Lung microvascular endothelial cell (primary cell): ENCODE data around the gene MDN1. TPM values are rescaled to one million over a fixed set of nuclear protein-coding genes. Genes with fewer than 3 reads are reported as not detected.
"Not testable (repeated sequence)": the region's sequence is repeated elsewhere in the genome, so short reads cannot be mapped to it uniquely, and the experiment has no call there.

ENCODE experiments used
- DNase-seq, 2 donors: peaks; one replicate each; pipeline versions ENCODE4 v3.0.0 to v3.0.0-alpha.2; 2010; ENCODE audit warnings: low read depth in 2 of 2
- total RNA-seq: library from RNA; depleted of rRNA; stranded (reverse); fragments of >200 nt; gene quantifications from 2 replicates; pipeline ENCODE4 v1.2.1, GENCODE V29; 2014

The MDN1 gene
- total RNA-seq, 1 donor from 2014 or later: 18.3 TPM

- DNase-seq: no peak
Observed at GRCh38 chr6:89826029-89826528, 6.5 kb upstream of the MDN1 start.

- DNase-seq: peak; percentile 40 to 54
Observed at GRCh38 chr6:89818977-89819335, 638 bp downstream of the MDN1 start.

- DNase-seq: peak in 1 of 2 donors; percentile 6
Observed at GRCh38 chr6:89817481-89817880, 2.1 kb downstream of the MDN1 start.

GRCh38 chr6:89813422-89813821, 6.2 kb downstream of the MDN1 start:
- DNase-seq: not testable (repeated sequence)

GRCh38 chr6:89807581-89807980, 12.0 kb downstream of the MDN1 start:
- DNase-seq: no peak

GRCh38 chr6:89805814-89806371, 13.7 kb downstream of the MDN1 start:
- DNase-seq: no peak

- DNase-seq: no peak
Observed at GRCh38 chr6:89803271-89803670, 16.3 kb downstream of the MDN1 start.

- DNase-seq: no peak
Observed at GRCh38 chr6:89799756-89800155, 19.8 kb downstream of the MDN1 start.

- DNase-seq: no peak
Observed at GRCh38 chr6:89799096-89799495, 20.5 kb downstream of the MDN1 start.

GRCh38 chr6:89797317-89797716, 22.3 kb downstream of the MDN1 start:
- no peak for DNase-seq

GRCh38 chr6:89794324-89794723, 25.3 kb downstream of the MDN1 start:
- DNase-seq: no peak

- DNase-seq: no peak
Observed at GRCh38 chr6:89793586-89793985, 26.0 kb downstream of the MDN1 start.

GRCh38 chr6:89792881-89793280, 26.7 kb downstream of the MDN1 start:
- DNase-seq: peak; percentile 51 to 72

GRCh38 chr6:89790403-89790802, 29.2 kb downstream of the MDN1 start:
- no peak for DNase-seq

GRCh38 chr6:89789980-89790379, 29.6 kb downstream of the MDN1 start:
- no peak for DNase-seq

GRCh38 chr6:89787660-89788328, 31.8 kb downstream of the MDN1 start:
- DNase-seq: no peak

- no peak for DNase-seq
Observed at GRCh38 chr6:89786970-89787369, 32.6 kb downstream of the MDN1 start.

GRCh38 chr6:89784838-89785237, 34.8 kb downstream of the MDN1 start:
- DNase-seq: no peak

- not testable (repeated sequence) for DNase-seq
Observed at GRCh38 chr6:89783293-89783692, 36.3 kb downstream of the MDN1 start.

GRCh38 chr6:89782222-89782621, 37.4 kb downstream of the MDN1 start:
- no peak for DNase-seq

- no peak for DNase-seq
Observed at GRCh38 chr6:89781070-89782034, 38.2 kb downstream of the MDN1 start.

- no peak for DNase-seq
Observed at GRCh38 chr6:89777455-89777854, 42.1 kb downstream of the MDN1 start.
